T-helper 2 cell treated with Interferon-gamma antibody and Interleukin-4, amounts not matched to agents 5 μg/mL and 100 μg/mL, for 36 hours (primary cell): ENCODE measurements around the gene ERAL1.
"Not testable (repeated sequence)": the region's sequence is repeated elsewhere in the genome, so short reads cannot be mapped to it uniquely, and the experiment has no call there.

Experiments
- DNase-seq: peaks from one replicate; pipeline ENCODE4 v3.0.0; 2021; ENCODE audit warnings: low spot score
- H3K27ac Mint-ChIP-seq: one replicate; pipeline ENCODE4 v1.8.0; 2021; ENCODE audit warnings: mild to moderate bottlenecking, mixed read lengths
- H3K27me3 Mint-ChIP-seq: one replicate; pipeline ENCODE4 v1.8.0; 2021; ENCODE audit warnings: low read depth, mixed read lengths
- H3K36me3 Mint-ChIP-seq: one replicate; pipeline ENCODE4 v1.8.0; 2021; ENCODE audit warnings: low read depth, mixed read lengths
- H3K4me1 Mint-ChIP-seq: one replicate; pipeline ENCODE4 v1.8.0; 2021; ENCODE audit warnings: low read depth, mixed read lengths
- H3K4me3 Mint-ChIP-seq: one replicate; pipeline ENCODE4 v1.8.0; 2022; ENCODE audit warnings: mild to moderate bottlenecking, moderate library complexity, mixed read lengths
- H3K9me3 Mint-ChIP-seq: one replicate; pipeline ENCODE4 v1.8.0; 2021; ENCODE audit warnings: mixed read lengths

Gene ERAL1

GRCh38 chr17:28861393-28862203 lies 6.8 kb downstream of the ERAL1 start:
- peak overlapping the region; percentile 10 for H3K27ac Mint-ChIP-seq
- H3K27me3 Mint-ChIP-seq, result no peaks in the 10 kb centered on the region
- DNase-seq, result no peak
- H3K4me1 Mint-ChIP-seq, result peaks cover 3% of the 10 kb centered on the region
- H3K36me3 Mint-ChIP-seq, result peaks cover 21% of the 10 kb centered on the region
- no peaks in the 10 kb centered on the region for H3K9me3 Mint-ChIP-seq
- H3K4me3 Mint-ChIP-seq, result no peak overlapping the region

- Mint-ChIP-seq H3K27me3 (no peaks in the 10 kb centered on the region), H3K27ac (no peak overlapping the region), H3K4me3 (no peak overlapping the region), H3K9me3 (no peaks in the 10 kb centered on the region), H3K4me1 (peaks cover 3% of the 10 kb centered on the region), H3K36me3 (peaks cover 18% of the 10 kb centered on the region)
- DNase-seq, result no peak
These were observed 7.7 kb downstream of the ERAL1 start for GRCh38 chr17:28862561-28862960.

- no peak for DNase-seq
- Mint-ChIP-seq H3K27ac (no peak overlapping the region), H3K27me3 (no peaks in the 10 kb centered on the region), H3K36me3 (peaks cover 6% of the 10 kb centered on the region), H3K4me3 (no peak overlapping the region), H3K9me3 (no peaks in the 10 kb centered on the region), H3K4me1 (peaks cover 3% of the 10 kb centered on the region)
These were observed 9.1 kb downstream of the ERAL1 start for GRCh38 chr17:28863953-28864352.

- Mint-ChIP-seq H3K4me1 (peaks cover 3% of the 10 kb centered on the region), H3K27me3 (no peaks in the 10 kb centered on the region), H3K9me3 (no peaks in the 10 kb centered on the region), H3K4me3 (no peak overlapping the region), H3K36me3 (peaks cover 3% of the 10 kb centered on the region), H3K27ac (no peak overlapping the region)
- no peak for DNase-seq
These were observed 10.4 kb downstream of the ERAL1 start for GRCh38 chr17:28864991-28865849.

GRCh38 chr17:28865946-28866752 lies 11.3 kb downstream of the ERAL1 start:
- Mint-ChIP-seq H3K4me1 (peaks cover 5% of the 10 kb centered on the region), H3K9me3 (no peaks in the 10 kb centered on the region), H3K27ac (no peak overlapping the region), H3K4me3 (no peak overlapping the region), H3K36me3 (no peaks in the 10 kb centered on the region), H3K27me3 (no peaks in the 10 kb centered on the region)
- no peak for DNase-seq

GRCh38 chr17:28867276-28867675 lies 12.5 kb downstream of the ERAL1 start:
- Mint-ChIP-seq H3K27ac (no peak overlapping the region), H3K4me3 (no peak overlapping the region), H3K27me3 (no peaks in the 10 kb centered on the region), H3K36me3 (no peaks in the 10 kb centered on the region), H3K9me3 (no peaks in the 10 kb centered on the region), H3K4me1 (peaks cover 10% of the 10 kb centered on the region)
- DNase-seq, result no peak

GRCh38 chr17:28871056-28871579 lies 16.3 kb downstream of the ERAL1 start:
- peak; percentile 29 for DNase-seq
- H3K9me3 Mint-ChIP-seq, result no peaks in the 10 kb centered on the region
- H3K4me3 Mint-ChIP-seq, result peak overlapping the region; percentile 45
- peaks cover 9% of the 10 kb centered on the region for H3K4me1 Mint-ChIP-seq
- H3K27me3 Mint-ChIP-seq, result no peaks in the 10 kb centered on the region
- peak overlapping the region; percentile 95 for H3K27ac Mint-ChIP-seq
- H3K36me3 Mint-ChIP-seq, result no peaks in the 10 kb centered on the region

GRCh38 chr17:28873839-28874238 lies 19.0 kb downstream of the ERAL1 start:
- Mint-ChIP-seq H3K27me3 (no peaks in the 10 kb centered on the region), H3K4me3 (no peak overlapping the region), H3K36me3 (peaks cover 13% of the 10 kb centered on the region), H3K27ac (no peak overlapping the region), H3K4me1 (peaks cover 12% of the 10 kb centered on the region), H3K9me3 (no peaks in the 10 kb centered on the region)
- no peak for DNase-seq

GRCh38 chr17:28874750-28875149 lies 19.9 kb downstream of the ERAL1 start:
- Mint-ChIP-seq H3K4me1 (peaks cover 12% of the 10 kb centered on the region), H3K27me3 (no peaks in the 10 kb centered on the region), H3K9me3 (no peaks in the 10 kb centered on the region), H3K4me3 (no peak overlapping the region), H3K27ac (no peak overlapping the region), H3K36me3 (peaks cover 18% of the 10 kb centered on the region)
- DNase-seq, result no peak

GRCh38 chr17:28875848-28876550 lies 21.2 kb downstream of the ERAL1 start:
- no peaks in the 10 kb centered on the region for H3K27me3 Mint-ChIP-seq
- H3K4me1 Mint-ChIP-seq, result peaks cover 11% of the 10 kb centered on the region
- peaks cover 28% of the 10 kb centered on the region for H3K36me3 Mint-ChIP-seq
- no peak overlapping the region for H3K27ac Mint-ChIP-seq
- no peaks in the 10 kb centered on the region for H3K9me3 Mint-ChIP-seq
- no peak for DNase-seq
- no peak overlapping the region for H3K4me3 Mint-ChIP-seq

- not testable (repeated sequence) for H3K4me1 Mint-ChIP-seq, H3K27ac Mint-ChIP-seq, H3K27me3 Mint-ChIP-seq, H3K9me3 Mint-ChIP-seq, DNase-seq, H3K4me3 Mint-ChIP-seq
- peaks cover 35% of the 10 kb centered on the region for H3K36me3 Mint-ChIP-seq
These were observed 22.4 kb downstream of the ERAL1 start for GRCh38 chr17:28877150-28877711.

- peaks cover 44% of the 10 kb centered on the region for H3K36me3 Mint-ChIP-seq
These were observed 23.5 kb downstream of the ERAL1 start for GRCh38 chr17:28878158-28878910.

More at GRCh38 chr17:28878158-28878910, 23.5 kb downstream of the ERAL1 start:
- Mint-ChIP-seq H3K4me3 (no peak overlapping the region), H3K27ac (no peak overlapping the region), H3K4me1 (peaks cover 5% of the 10 kb centered on the region), H3K27me3 (no peaks in the 10 kb centered on the region), H3K9me3 (no peaks in the 10 kb centered on the region)
- DNase-seq, result no peak
